HFFc6 (cell line): Measurements from ENCODE around the gene SLC7A11. TPM values are rescaled to one million over a fixed set of nuclear protein-coding genes. Genes with fewer than 3 reads are reported as not detected.

ENCODE experiments used
- DNase-seq: peaks from one replicate; pipeline ENCODE4 v3.0.0-alpha.2; 2018
- H3K27ac Mint-ChIP-seq: 2 replicates; pipeline ENCODE4 v1.8.0; 2020; ENCODE audit warnings: mild to moderate bottlenecking, mixed read lengths
- H3K27me3 Mint-ChIP-seq: 2 replicates; pipeline ENCODE4 v1.8.0; 2021; ENCODE audit warnings: mild to moderate bottlenecking, moderate library complexity, mixed read lengths; ENCODE audit not compliant: insufficient read depth
- H3K36me3 Mint-ChIP-seq: 2 replicates; pipeline ENCODE4 v1.8.0; 2021; ENCODE audit warnings: low read depth, mixed read lengths
- H3K4me1 Mint-ChIP-seq: 2 replicates; pipeline ENCODE4 v1.8.0; 2020; ENCODE audit warnings: low read depth, mixed read lengths
- H3K4me3 Mint-ChIP-seq: 2 replicates; pipeline ENCODE4 v1.8.0; 2020; ENCODE audit warnings: mild to moderate bottlenecking, moderate library complexity, mixed read lengths
- H3K9me3 Mint-ChIP-seq: 2 replicates; pipeline ENCODE4 v1.8.0; 2020; ENCODE audit warnings: mild to moderate bottlenecking, mixed read lengths
- CTCF ChIP-seq: fragments of 200-600 bp; sonication (generic); IDR thresholded peaks from 2 replicates; pipeline ENCODE4 v1.5.0; 2021; ENCODE audit warnings: antibody characterized with exemption, mild to moderate bottlenecking
- total RNA-seq, 6 experiments: library from RNA; stranded (reverse); fragmentation: NEBNext Ultra II Directional; extraction: Animal tissue kit (Norgen Biotek cat#: 25700); gene quantifications; 2 replicates in 1 of 6; 3 replicates in 5 of 6; pipeline ENCODE4 v1.2.3, GENCODE V29; 2021

The SLC7A11 gene
- total RNA-seq, 6 experiments from 2014 or later, result 12.0 to 66.1 (median 54.1) TPM

- Mint-ChIP-seq H3K36me3 (peaks cover 56% of the 10 kb centered on the region), H3K9me3 (no peaks in the 10 kb centered on the region), H3K4me1 (peaks cover 90% of the 10 kb centered on the region), H3K4me3 (peak overlapping the region; percentile 77), H3K27ac (peak overlapping the region; percentile 93), H3K27me3 (no peaks in the 10 kb centered on the region)
- no peak for TF ChIP-seq CTCF
- peak; percentile 18 for DNase-seq
These were observed 16.7 kb downstream of the SLC7A11 start for GRCh38 chr4:138225477-138225876.

DNA sequence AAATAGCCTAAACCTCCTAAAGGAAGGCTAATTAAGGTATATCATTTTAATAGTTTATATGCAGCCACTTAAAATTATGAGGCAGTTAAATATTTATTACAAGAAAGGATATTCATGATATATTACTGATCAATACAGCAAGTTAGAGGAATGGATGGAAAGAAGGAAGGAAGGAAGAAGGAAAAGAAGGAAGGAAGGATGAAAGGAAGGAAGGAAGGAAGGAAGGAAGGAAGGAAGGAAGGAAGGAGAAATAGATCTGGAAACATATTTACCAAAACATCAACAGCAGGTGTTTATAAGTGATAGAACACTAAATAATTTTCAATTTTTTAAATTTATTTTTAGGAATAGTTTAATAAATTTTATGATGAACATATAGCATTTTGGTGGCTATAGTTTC, 17.5 kb downstream of the SLC7A11 start:
- TF ChIP-seq CTCF, result no peak
- peak overlapping the region; percentile 24; the same call in 1 of the 2 replicates for H3K4me3 Mint-ChIP-seq
- DNase-seq, result no peak

GRCh38 chr4:138223231-138223910, 18.8 kb downstream of the SLC7A11 start:
- Mint-ChIP-seq H3K4me1 (peaks cover 72% of the 10 kb centered on the region), H3K36me3 (peaks cover 51% of the 10 kb centered on the region), H3K9me3 (no peaks in the 10 kb centered on the region), H3K4me3 (no peak overlapping the region), H3K27me3 (no peaks in the 10 kb centered on the region), H3K27ac (peak overlapping the region; percentile 62)
- no peak for DNase-seq
- TF ChIP-seq CTCF, result no peak

More for the DNA sequence above, 17.5 kb downstream of the SLC7A11 start:
- no peaks in the 10 kb centered on the region for H3K9me3 Mint-ChIP-seq
- peaks cover 48% of the 10 kb centered on the region; the same call in 1 of the 2 replicates for H3K36me3 Mint-ChIP-seq
- H3K4me1 Mint-ChIP-seq, result peaks cover 81% of the 10 kb centered on the region
- peak overlapping the region; percentile 57; the same call in 1 of the 2 replicates for H3K27ac Mint-ChIP-seq
- H3K27me3 Mint-ChIP-seq, result no peaks in the 10 kb centered on the region

GRCh38 chr4:138222046-138222445, 20.1 kb downstream of the SLC7A11 start:
- Mint-ChIP-seq H3K27me3 (no peaks in the 10 kb centered on the region), H3K4me3 (peak overlapping the region; percentile 56), H3K27ac (peak overlapping the region; percentile 90), H3K36me3 (peaks cover 55% of the 10 kb centered on the region), H3K4me1 (peaks cover 62% of the 10 kb centered on the region), H3K9me3 (no peaks in the 10 kb centered on the region)
- peak; percentile 86 for DNase-seq
- TF ChIP-seq CTCF, result peak; percentile 46

DNA sequence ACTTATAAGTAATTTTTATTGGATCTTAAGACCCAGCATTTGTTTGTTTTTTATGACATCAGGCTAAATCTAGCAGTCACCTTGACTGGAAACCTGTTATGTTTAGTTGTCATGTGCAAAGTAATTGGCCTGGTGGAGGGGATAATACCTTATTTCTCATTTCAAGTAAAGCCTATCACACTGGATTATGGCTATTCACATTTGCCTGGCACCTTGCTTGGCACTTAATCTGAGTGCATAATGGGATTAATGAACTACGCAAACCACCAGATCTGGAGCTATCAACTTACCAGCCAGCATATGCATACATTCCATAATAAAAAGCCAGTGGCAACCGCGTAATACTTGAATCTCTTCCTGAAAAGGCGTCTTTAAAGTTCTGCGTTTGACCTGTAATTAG, 23.2 kb downstream of the SLC7A11 start:
- Mint-ChIP-seq H3K9me3 (no peaks in the 10 kb centered on the region), H3K4me3 (no peak overlapping the region), H3K27me3 (no peaks in the 10 kb centered on the region), H3K36me3 (peaks cover 51% of the 10 kb centered on the region), H3K4me1 (peaks cover 52% of the 10 kb centered on the region), H3K27ac (peak overlapping the region; percentile 31; the same call in 1 of the 2 replicates)
- no peak for DNase-seq
- no peak for TF ChIP-seq CTCF
